OCI-LY7 (cell line): ENCODE measurements around the gene SKP2. TPM values are rescaled to one million over a fixed set of nuclear protein-coding genes. Genes with fewer than 3 reads are reported as not detected.

Source experiments
- BruUV-seq: library from RNA; stranded (reverse); fragments of 400-500 nt; replicated peaks from 2 replicates; lab custom pipeline; 2021; lab: Mats Ljungman, UMichigan
- CTCF ChIA-PET: fragments of 300-600 bp; sonication (Branson Sonifier 250); formaldehyde crosslinking; loops from one replicate; lab custom pipeline; 2022; ENCODE audit warnings: antibody characterized with exemption; ENCODE audit not compliant: unreplicated experiment; lab: Charles Lee
- POLR2A ChIA-PET: fragments of 300-600 bp; sonication (Branson Sonifier 250); formaldehyde crosslinking; loops from one replicate; lab custom pipeline; 2022; ENCODE audit warnings: antibody characterized with exemption; lab: Charles Lee
- DNase-seq: peaks from one replicate; pipeline ENCODE4 v3.0.0-alpha.2; 2015; ENCODE audit warnings: low spot score
- H2AFZ ChIP-seq: fragments of 200-600 bp; sonication (generic), shearing (Covaris generic); 2 replicates; pipeline ENCODE4 v1.6.1; 2014; ENCODE audit warnings: mild to moderate bottlenecking, antibody characterized with exemption, low read length, moderate library complexity
- H3K27ac ChIP-seq: fragments of 200-600 bp; sonication (generic); 2 replicates; pipeline ENCODE4 v1.5.1; 2014; ENCODE audit warnings: mixed run types, low read depth, mild to moderate bottlenecking, moderate library complexity, low read length, inconsistent platforms; ENCODE audit not compliant: poor library complexity, severe bottlenecking
- H3K36me3 ChIP-seq: fragments of 200-600 bp; sonication (generic); 2 replicates; pipeline ENCODE4 v1.6.1; 2014; ENCODE audit warnings: mild to moderate bottlenecking, antibody characterized with exemption, low read length, moderate library complexity, mixed read lengths; ENCODE audit not compliant: insufficient read depth
- H3K4me1 ChIP-seq: fragments of 200-600 bp; sonication (generic); 2 replicates; pipeline ENCODE4 v1.5.1; 2014; ENCODE audit warnings: mild to moderate bottlenecking, low read length; ENCODE audit not compliant: insufficient read depth, poor library complexity, severe bottlenecking
- H3K4me2 ChIP-seq: fragments of 200-600 bp; sonication (generic); 2 replicates; pipeline ENCODE4 v1.6.1; 2014; ENCODE audit warnings: mild to moderate bottlenecking, low read length
- H3K4me3 ChIP-seq: fragments of 200-600 bp; sonication (generic); 2 replicates; pipeline ENCODE4 v1.5.1; 2014; ENCODE audit warnings: mild to moderate bottlenecking, low read depth, low read length; ENCODE audit not compliant: poor library complexity, severe bottlenecking
- H3K79me2 ChIP-seq: fragments of 200-600 bp; sonication (generic); 2 replicates; pipeline ENCODE4 v1.6.1; 2016; ENCODE audit warnings: low read depth, mild to moderate bottlenecking, low read length, moderate library complexity, mixed read lengths; ENCODE audit not compliant: insufficient read depth
- H3K9me2 ChIP-seq: fragments of 200-600 bp; sonication (generic); 2 replicates; pipeline ENCODE4 v1.6.1; 2016; ENCODE audit warnings: mild to moderate bottlenecking, low read length, mixed read lengths; ENCODE audit not compliant: insufficient read depth
- H3K9me3 ChIP-seq: fragments of 200-600 bp; sonication (generic); 2 replicates; pipeline ENCODE4 v1.6.1; 2014; ENCODE audit warnings: mild to moderate bottlenecking, mixed run types, low read length, mixed read lengths
- H4K20me1 ChIP-seq: fragments of 200-600 bp; sonication (generic); 2 replicates; pipeline ENCODE4 v1.6.1; 2014; ENCODE audit warnings: mild to moderate bottlenecking, antibody characterized with exemption, low read length, moderate library complexity, mixed read lengths; ENCODE audit not compliant: insufficient read depth
- EZH2phosphoT487 ChIP-seq: fragments of 200-600 bp; sonication (generic); IDR thresholded peaks from 2 replicates; pipeline ENCODE4 v1.6.1; 2018; ENCODE audit warnings: low read depth, borderline replicate concordance, mild to moderate bottlenecking, mixed run types, antibody characterized with exemption, low read length, moderate library complexity, mixed read lengths
- intact Hi-C: fragments of 100-400 bp; cut with micrococcal nuclease; formaldehyde crosslinking; loops from one replicate; pipeline ENCODE4 v1.10.0; 2022; ENCODE audit not compliant: unreplicated experiment
- total RNA-seq, 2 experiments: library from RNA; depleted of rRNA in 1 of 2; stranded (reverse); fragments of >200 nt in 1 of 2; shearing (Covaris generic) in 1 of 2; gene quantifications; 2 replicates each; pipeline ENCODE4 v1.2.3, GENCODE V29; 2014 to 2022
- TF ChIP-seq, protein P1 (sequence below): fragments of 200-600 bp; sonication (generic); conservative IDR thresholded peaks from 2 replicates; pipeline ENCODE4 v1.5.1; 2014; ENCODE audit warnings: mild to moderate bottlenecking, antibody characterized with exemption, low read length, moderate library complexity, mixed read lengths

SKP2 gene
- total RNA-seq, 2 experiments from 2014 or later = 71.8 to 74.0 TPM

DNA sequence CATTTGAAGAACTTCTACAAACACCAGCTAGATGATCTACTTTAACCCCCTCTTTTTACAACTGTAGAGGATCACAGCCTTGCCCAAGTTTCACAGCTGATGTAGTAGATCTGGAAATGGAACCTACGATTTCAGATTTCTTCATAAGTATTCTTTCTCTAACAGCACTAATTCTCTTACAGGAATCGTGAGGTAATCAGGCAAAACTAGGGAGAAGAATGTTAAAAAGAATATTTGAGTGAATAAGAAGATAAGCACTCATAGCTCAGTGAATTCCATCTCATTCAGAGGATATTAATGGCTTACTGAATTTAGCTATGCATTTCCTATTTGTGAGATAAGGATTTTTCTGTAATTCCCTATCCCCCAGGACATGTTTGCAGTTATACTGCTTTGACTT lies 47.7 kb downstream of the SKP2 start:
- DNase-seq = no peak
- intact Hi-C loops = loop anchor here (10.0 kb wide), 1 partner anchor 305 kb away; no protein-coding TSS in a partner anchor
- H3K4me1 ChIP-seq = no peaks in the 10 kb centered on the region
- no peak overlapping the region for H3K4me3 ChIP-seq
- no peaks in the 10 kb centered on the region for H4K20me1 ChIP-seq
- ChIA-PET POLR2A (interaction anchor here (0.7 to 2.3 kb wide), 5 partner anchors 8 to 111 kb away, joined by 3 to 6 read pairs (median 3); no protein-coding TSS in a partner anchor), CTCF (no interaction called here)
- no peak overlapping the region for H3K4me2 ChIP-seq
- H3K36me3 ChIP-seq = peaks cover 52% of the 10 kb centered on the region
- H3K27ac ChIP-seq = no peak overlapping the region
- no peaks in the 10 kb centered on the region for H3K9me3 ChIP-seq
- H3K79me2 ChIP-seq = no peaks in the 10 kb centered on the region
- no TSS peak for BruUV-seq
- no peaks in the 10 kb centered on the region for H3K9me2 ChIP-seq
- no peak for TF ChIP-seq EZH2phosphoT487
- TF ChIP-seq, protein P1, sequence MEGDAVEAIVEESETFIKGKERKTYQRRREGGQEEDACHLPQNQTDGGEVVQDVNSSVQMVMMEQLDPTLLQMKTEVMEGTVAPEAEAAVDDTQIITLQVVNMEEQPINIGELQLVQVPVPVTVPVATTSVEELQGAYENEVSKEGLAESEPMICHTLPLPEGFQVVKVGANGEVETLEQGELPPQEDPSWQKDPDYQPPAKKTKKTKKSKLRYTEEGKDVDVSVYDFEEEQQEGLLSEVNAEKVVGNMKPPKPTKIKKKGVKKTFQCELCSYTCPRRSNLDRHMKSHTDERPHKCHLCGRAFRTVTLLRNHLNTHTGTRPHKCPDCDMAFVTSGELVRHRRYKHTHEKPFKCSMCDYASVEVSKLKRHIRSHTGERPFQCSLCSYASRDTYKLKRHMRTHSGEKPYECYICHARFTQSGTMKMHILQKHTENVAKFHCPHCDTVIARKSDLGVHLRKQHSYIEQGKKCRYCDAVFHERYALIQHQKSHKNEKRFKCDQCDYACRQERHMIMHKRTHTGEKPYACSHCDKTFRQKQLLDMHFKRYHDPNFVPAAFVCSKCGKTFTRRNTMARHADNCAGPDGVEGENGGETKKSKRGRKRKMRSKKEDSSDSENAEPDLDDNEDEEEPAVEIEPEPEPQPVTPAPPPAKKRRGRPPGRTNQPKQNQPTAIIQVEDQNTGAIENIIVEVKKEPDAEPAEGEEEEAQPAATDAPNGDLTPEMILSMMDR = no peak
- H2AFZ ChIP-seq = no peak overlapping the region

DNA sequence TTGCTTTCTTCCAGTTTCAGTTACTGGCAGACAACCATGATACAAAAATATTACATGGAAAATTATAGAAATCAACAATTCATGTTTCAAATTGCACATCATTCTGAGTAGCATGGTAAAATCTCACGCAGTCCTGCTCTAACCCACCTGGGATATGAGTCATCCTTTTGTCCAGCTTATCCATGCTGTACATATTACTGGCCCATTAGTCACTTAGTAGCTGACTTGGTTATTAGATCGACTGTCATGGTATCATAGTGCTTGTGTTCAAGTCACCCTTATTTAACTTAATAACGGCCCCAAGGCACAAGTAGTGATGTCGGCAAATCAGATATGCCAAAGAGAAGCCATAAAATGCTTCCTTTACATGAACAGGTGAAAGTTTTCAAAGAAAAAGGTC lies 48.6 kb downstream of the SKP2 start:
- no TSS peak for BruUV-seq
- no peaks in the 10 kb centered on the region for H3K9me2 ChIP-seq
- intact Hi-C loops = no loop called here

More for the DNA sequence above, 48.6 kb downstream of the SKP2 start:
- Histone ChIP-seq H3K27ac (no peak overlapping the region), H3K4me2 (no peak overlapping the region), H3K79me2 (no peaks in the 10 kb centered on the region), H4K20me1 (no peaks in the 10 kb centered on the region), H2AFZ (no peak overlapping the region), H3K4me1 (no peaks in the 10 kb centered on the region), H3K36me3 (peaks cover 49% of the 10 kb centered on the region), H3K4me3 (no peak overlapping the region), H3K9me3 (no peaks in the 10 kb centered on the region)
- POLR2A ChIA-PET = interaction anchor here (1.1 to 1.4 kb wide), 3 partner anchors 17 to 50 kb away, joined by 3 to 5 read pairs (median 3); partner anchors contain the start of genes LMBRD2 and SKP2
- DNase-seq = no peak
- CTCF ChIA-PET = no interaction called here
- no peak for TF ChIP-seq EZH2phosphoT487
- TF ChIP-seq, protein P1 = no peak
